ENCODE measurements around the gene CHCHD6.

CHCHD6 gene

GRCh38 chr3:126900859-126901540 is 197.0 kb downstream of the CHCHD6 start:
- no peak for DNase-seq

DNA sequence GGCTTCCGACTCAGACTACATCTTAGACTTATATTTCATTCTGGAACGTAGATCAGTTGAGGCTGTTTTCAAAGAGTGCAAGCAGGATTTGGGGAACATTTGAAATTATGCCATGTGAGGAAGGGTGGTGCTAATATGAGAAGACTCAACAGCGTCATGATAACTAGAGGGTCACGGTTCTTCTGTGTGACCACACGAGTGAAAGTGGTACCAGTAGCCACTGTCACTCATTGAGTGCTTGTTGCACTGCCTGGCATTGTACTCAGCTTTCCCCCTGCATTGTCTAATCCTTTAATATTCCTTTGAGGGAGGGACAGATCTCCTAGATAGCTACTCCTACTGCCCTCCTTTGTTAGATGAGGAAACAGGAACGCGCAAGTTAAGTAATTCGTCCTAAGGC is 197.6 kb downstream of the CHCHD6 start:
- no peak for DNase-seq

- DNase-seq, result no peak
Measured at GRCh38 chr3:126903521-126903920, 199.5 kb downstream of the CHCHD6 start.

- no peak for DNase-seq
Measured at GRCh38 chr3:126907557-126907956, 203.5 kb downstream of the CHCHD6 start.

- DNase-seq, result peak; percentile 83
Measured at GRCh38 chr3:126908752-126909275, 204.8 kb downstream of the CHCHD6 start.

- DNase-seq, result no peak
Measured at GRCh38 chr3:126910231-126910630, 206.2 kb downstream of the CHCHD6 start.

DNA sequence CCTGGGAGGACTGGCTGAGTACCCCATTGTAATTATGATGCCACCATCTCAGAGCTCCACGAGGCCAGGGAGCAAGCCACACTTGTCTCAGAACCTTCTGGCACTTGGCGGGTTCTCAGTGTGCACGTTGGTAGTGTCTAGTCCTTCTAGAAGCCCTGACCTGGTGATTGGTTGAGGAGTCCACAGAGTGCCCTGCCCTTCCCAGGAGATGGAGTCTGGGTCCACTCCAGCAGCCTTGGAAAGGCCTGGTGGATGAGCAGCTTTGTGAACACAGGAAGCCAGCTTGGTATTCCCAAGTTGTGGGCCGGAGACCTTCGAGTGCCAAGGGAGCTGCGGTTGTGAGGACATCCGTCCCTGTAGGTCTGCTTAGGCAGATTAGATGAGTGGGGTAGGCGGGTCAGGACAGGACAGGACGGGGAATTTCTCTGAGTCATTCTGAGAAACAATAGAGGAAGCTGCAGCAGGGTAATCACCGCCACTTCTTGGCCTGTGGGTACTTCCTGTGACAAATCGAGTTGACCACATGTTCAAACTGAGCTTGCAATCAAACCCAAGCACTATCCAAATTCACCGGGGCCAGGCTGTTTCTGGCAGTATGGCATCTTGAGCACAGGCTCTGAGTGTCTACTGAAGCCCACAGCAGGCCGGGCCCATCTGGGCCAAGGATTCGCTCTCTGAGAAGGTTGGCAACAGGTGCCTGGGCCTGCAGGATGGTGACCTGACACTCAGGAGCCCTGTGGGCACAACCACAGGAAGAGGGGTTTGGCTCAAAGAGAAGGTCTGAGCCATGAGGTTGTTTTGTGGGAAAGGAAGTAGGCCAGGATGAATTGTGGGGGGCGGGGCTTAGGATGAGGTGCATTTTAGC is 207.4 kb downstream of the CHCHD6 start:
- peak; percentile 96 for DNase-seq

DNA sequence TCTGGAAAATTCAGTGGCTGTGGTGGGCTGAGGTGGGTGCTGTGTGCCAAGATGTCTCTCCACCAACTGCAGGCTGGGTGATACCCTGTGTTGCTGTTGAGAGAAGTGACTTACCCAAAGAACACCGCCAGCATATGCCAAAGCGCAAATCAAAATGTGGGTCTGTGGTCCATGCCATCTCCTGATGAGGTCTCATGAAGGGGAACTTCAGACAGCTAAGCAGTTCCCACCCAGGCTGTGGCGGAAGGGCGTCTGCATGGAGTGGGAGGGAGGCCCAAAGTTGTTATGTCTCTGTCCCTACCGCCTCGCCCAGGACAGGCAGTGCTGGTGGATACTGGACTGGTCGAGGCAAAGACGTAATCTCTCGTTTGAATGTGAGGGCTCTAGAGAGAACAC is 208.0 kb downstream of the CHCHD6 start:
- DNase-seq, result no peak

DNA sequence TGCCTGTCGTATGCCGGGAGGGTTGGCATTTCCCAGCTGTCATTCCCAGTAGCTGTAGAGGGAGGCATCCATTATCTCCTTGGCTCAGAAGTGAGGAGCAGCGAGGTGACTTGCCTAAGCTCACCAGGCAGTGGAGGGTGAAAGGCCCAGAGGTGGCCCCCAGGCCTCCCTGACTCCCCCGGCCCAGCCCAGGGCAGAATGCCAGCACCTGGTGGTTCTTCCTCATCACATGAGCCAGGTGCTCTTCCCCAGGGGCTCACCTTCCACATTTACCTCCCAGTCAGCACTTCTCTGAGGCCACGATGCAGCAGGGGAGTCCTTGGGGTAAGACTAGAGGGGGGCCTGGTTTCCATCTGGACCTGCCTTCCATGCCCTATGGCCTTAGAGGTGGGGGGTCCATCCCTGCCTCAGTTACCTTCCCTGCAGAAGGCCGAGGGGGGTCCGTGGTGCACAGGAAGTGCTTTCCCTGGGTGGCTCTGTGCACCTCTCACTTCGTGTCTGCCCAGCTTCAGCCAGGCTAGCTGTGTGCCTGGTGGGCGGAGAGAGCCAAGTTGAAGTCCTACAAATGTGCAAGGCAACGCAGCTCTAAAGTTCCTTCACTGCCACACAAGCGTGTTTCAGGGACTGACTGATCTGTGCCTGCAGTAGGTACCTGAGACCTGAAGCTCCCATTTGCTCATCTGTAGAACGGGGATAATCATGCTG is 208.6 kb downstream of the CHCHD6 start:
- no peak for DNase-seq

DNA sequence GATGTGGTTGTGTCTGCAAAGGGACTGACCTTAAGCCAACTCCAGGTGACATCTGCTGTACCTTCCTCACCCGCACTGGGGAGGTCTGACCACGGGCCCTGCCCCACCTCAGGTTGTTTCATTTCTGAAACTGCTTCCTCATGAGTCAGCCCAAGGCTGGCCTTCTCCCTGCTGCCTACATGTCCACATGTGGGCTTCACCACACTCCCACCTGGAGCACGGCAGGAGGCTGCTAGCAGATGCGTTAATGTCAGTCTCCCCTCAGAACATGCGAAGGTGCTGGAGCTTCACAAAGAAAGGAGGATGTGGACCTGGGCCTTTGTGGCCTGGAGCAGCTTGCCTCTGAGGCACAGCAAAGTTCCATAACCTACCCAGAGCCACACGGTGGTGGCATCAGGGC is 209.5 kb downstream of the CHCHD6 start:
- no peak for DNase-seq

- no peak for DNase-seq
Measured at GRCh38 chr3:126914226-126914625, 210.2 kb downstream of the CHCHD6 start.

- DNase-seq, result no peak
Measured at GRCh38 chr3:126915015-126915414, 211.0 kb downstream of the CHCHD6 start.

GRCh38 chr3:126916546-126916945 is 212.5 kb downstream of the CHCHD6 start:
- no peak for DNase-seq

- no peak for DNase-seq
Measured at GRCh38 chr3:126917232-126917804, 213.3 kb downstream of the CHCHD6 start.

GRCh38 chr3:126918355-126918821 is 214.3 kb downstream of the CHCHD6 start:
- DNase-seq, result no peak

- DNase-seq, result no peak
Measured at GRCh38 chr3:126921085-126921824, 217.2 kb downstream of the CHCHD6 start.

- no peak for DNase-seq
Measured at GRCh38 chr3:126922466-126922865, 218.4 kb downstream of the CHCHD6 start.

- no peak for DNase-seq
Measured at GRCh38 chr3:126923423-126923822, 219.4 kb downstream of the CHCHD6 start.

GRCh38 chr3:126923895-126924294 is 219.9 kb downstream of the CHCHD6 start:
- no peak for DNase-seq

- DNase-seq, result no peak
Measured at GRCh38 chr3:126924458-126924857, 220.4 kb downstream of the CHCHD6 start.

DNA sequence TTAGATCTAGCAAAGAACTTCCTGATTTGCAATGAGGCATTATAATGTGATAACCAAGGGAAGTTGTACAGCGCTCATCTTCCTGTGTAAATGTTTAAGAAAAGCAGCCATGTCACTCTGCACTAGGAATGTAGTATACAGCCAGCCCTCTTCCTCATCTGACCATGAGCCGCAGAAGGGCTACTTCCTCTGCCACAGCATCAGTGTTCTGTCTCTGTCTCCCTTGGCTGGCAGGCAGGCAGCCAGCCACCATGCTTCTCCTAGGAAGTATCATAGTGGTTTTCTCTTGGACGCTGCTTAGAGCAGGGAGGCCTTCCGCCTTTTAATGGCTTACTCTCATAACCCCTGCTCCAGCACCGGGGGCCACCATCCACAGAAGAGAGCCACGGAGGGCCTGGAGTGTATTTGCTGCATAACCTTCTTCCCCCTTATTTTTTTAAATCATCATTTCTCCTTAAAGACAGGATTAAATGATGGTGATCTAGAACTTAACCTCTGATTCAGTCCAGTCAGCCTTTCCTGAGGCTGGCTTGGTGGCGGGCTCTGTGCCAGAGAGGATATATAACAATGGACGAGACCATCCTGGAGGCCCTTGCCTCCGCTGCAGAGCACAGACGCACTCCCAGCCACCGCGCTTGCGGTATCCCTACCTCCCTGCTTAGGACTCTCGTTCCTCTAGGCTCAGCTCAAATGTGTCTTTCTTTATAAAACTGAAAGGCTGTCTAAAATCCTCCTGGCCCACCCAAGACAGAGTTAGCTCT is 221.6 kb downstream of the CHCHD6 start:
- DNase-seq, result no peak

Measured in hematopoietic multipotent progenitor cell treated with erythropoietin and hydrocortisone succinate and interleukin-3 and kit ligand, for 8 days (in vitro differentiated cells).